HG03060 (cell line): ENCODE data around the gene PTPRN2.
"Not testable (repeated sequence)": the region's sequence is repeated elsewhere in the genome, so short reads cannot be mapped to it uniquely, and the experiment has no call there.

Experiments used
- ATAC-seq: cut with Tn5 transposase; IDR thresholded peaks from one replicate; pipeline ENCODE4 v1.9.1; 2021; ENCODE audit warnings: low read depth, moderate number of reproducible peaks; ENCODE audit not compliant: unreplicated experiment

Gene PTPRN2

DNA sequence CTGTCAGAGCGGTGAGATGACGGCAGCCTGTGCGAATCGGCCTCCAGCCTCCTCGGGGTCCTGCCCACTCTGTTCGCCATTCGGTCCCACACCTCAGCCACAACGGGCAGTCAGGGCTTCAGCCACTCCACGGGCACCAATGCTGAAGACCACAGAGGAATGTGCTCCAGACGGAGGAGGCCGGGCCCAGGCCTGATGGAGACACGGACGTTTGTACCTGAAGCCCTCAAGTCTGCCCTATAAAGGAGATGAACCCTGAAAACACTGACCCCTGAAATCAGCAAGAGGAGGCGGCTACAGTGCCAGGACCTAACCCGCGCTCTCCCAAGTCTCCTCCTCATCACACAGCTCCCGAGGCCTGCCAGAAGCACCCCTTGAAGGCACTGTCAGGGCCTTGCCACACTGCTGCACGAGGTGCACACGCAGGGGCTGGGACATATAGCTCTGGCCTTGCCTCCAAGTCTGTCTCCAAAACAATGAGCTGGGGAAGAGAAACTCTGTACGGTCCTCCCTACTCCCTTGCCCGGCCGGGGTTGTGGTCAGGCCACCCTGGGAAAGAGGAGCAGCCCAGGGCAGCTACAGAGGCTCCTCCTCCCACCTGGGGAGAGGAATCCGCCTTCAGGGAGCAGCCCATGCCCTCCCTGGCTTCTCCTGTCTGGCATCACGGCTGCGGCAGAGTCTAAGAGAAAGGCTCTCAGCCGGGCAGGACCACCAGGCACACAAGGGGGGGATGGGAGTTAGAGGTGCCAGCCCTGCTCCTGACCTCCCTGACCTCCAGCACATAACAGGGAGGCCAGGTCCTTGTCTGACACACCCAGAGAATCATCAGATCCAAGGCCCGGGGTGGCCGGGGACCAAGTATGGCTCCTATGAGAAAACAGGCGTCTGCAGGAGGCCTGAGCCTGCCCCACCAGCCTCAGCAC lies 310.1 kb downstream of the PTPRN2 start:
- ATAC-seq: no peak

GRCh38 chr7:158276414-158277218 lies 311.0 kb downstream of the PTPRN2 start:
- no peak for ATAC-seq

GRCh38 chr7:158275711-158276413 lies 311.8 kb downstream of the PTPRN2 start:
- no peak for ATAC-seq

- ATAC-seq: no peak
Measured at GRCh38 chr7:158274996-158275395, 312.6 kb downstream of the PTPRN2 start.

- ATAC-seq: no peak
Measured at GRCh38 chr7:158274404-158274811, 313.2 kb downstream of the PTPRN2 start.

- not testable (repeated sequence) for ATAC-seq
Measured at GRCh38 chr7:158273756-158274342, 313.8 kb downstream of the PTPRN2 start.

GRCh38 chr7:158273138-158273651 lies 314.4 kb downstream of the PTPRN2 start:
- ATAC-seq: no peak

DNA sequence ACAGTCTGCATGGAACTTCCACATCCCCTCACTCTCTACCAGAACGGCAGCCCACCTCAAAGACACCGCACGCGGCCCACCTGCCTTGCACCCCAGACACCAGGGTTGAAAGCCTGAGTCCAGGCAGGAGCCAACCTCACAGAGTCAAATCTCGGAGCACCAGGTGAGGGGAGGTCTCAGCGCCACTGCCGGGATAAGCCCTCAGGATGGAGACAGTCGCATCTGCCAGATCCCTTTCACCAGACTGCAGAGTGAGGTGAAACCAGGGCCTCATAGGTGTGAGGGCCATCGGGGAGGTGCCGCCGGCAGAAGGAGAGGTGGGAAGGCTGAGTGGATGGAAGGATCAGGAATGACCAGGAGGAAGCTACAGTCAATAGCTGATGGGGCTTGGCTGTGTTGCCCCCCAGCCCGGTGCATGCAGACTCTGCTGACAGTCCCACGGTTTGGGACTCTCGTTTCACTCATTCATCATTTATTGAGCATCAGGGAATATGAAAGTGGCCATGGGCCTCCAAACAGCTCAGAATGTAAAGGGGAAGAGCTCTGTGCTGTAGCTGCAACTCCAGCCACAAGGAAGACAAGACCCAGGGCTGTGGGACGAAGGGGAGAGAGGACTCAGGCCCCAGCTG lies 315.0 kb downstream of the PTPRN2 start:
- no peak for ATAC-seq

DNA sequence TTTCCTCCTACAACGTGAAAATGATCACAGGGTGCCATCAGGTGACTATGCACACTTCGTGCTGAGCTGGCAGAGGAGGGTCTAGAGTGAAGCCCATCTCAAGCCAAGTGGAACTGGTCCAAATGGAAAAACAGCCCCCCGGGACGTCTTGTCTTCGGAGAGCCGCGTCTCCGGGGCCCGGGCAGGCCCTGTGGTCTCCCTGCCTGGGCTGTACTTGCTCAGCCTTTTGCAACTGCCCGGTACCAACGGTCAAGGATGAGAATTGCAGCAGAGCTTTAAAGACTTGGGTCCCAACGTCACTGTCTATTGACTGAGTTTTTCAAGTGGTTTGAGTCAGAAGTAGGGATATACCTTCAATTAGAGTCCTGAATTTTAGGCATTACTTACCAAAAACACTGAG lies 315.5 kb downstream of the PTPRN2 start:
- no peak for ATAC-seq

DNA sequence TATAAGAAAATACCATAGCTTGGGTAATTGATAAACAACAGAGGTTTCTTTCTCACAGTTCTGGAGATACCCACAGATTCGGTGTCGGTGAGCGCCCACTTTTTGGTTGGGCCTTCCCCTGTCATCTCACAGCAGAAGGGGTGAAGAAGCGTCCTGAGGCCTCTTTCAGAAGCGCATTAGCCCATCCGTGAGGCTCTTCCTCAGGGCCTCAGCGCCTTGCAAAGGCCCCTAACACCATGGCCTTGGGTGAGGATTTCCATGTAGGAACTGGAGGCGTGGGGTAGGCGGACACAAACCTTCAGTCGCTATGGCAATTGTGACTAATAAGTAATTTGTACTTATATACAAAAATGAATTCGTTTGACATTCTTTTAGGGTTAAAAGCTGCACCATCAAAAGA lies 316.0 kb downstream of the PTPRN2 start:
- ATAC-seq: no peak

GRCh38 chr7:158270856-158271413 lies 316.7 kb downstream of the PTPRN2 start:
- no peak for ATAC-seq

DNA sequence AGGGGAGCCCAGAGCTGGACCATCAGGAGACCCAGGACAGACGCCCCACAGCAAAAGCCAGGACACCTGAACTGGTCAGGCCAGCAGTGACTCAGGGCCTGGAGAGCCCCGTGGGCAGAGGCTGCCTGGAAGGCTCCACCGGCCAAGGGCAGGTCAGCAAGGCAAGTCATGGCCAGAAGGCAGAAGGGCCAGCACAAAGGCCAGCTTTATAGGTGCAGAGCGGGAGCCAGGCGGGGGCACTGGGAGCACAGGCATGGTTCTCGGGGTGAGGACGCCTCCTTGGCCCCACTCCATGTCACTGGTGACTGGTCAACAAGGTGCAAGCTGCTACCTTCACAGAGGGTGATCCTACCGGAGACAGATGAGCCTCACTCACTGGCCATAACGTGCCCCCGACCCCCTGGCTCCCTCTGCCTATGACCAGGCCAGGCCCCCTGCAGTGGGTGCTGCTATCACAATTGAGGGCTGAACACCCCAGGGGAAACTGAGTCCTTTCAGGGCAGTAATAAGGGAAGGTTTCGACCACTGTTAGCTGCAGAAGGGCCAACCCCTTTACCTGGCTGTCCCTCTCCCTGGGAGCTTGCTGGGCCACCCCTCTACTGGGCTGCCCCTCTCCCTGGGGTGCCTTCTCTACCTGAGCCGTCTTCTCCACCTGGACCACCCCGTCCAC lies 317.4 kb downstream of the PTPRN2 start:
- no peak for ATAC-seq

- no peak for ATAC-seq
Measured at GRCh38 chr7:158268816-158269535, 318.6 kb downstream of the PTPRN2 start.

DNA sequence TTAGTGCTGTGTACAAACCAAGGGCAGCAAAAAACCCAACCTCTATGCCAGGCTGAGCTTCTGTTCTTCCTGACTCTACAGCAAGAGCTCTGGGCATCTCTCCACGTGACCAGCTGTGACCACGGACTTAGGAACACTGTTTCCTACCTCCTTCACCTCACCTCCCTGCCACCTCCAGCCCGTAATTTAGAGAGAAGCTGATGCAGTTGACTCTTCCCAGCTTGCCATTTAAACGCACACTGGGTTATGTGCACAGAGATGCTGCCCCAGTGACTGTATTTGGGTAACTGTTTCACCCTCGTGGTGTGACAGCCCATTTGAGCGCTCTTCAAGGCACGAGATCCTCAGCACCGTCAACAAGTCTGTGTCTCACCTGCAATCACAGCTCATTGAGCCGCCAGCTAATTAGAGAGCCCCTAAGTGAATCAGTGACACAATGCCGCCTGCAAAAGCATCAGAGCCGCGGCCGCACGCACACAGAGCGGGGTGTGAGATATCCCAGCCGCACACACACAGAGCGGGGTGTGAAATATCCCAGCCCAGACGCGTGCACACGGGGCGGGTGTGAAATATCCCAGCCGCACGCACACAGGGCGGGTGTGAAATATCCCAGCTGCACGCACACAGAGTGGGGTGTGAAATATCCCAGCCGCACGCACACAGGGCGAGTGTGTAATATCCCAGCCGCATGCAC lies 319.7 kb downstream of the PTPRN2 start:
- ATAC-seq: no peak

- no peak for ATAC-seq
Measured at GRCh38 chr7:158266817-158267741, 320.5 kb downstream of the PTPRN2 start.

DNA sequence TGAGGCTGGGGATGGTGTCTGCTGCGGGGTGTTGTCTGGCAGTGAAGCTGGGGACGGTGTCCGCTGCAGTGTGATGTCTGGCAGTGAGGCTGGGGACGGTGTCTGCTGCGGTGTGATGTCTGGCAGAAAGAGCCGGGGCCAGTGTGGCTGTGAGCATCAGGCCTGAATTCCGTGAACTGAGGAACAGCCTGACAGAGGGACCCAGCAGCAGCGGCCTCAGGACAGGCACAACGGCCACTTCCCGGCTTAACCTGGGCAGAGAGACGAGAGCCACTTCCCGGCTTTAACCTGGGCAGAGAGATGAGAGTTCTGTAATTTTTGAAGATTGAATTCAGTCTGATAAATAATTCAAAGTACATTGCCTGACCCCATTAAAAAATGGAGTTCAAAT lies 321.2 kb downstream of the PTPRN2 start:
- ATAC-seq: no peak

DNA sequence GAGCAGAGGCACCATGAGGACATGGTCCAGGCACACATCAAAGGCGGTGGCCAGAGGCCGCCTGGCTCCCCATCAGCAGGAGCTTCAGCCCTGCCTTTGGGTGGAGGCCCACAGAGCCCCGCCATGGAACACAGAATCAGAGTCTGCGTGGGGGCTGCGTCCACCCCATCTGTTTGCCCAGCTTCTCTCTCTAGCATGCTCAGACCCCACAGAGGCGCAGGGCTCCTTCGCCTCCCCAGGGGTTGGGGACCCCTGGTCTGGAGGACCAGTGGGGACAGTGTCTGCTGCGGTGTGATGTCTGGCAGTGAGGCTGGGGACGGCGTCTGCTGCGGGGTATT lies 321.9 kb downstream of the PTPRN2 start:
- ATAC-seq: no peak
